NCI-H524 (cell line): ENCODE measurements around the gene RGPD5.
"Not testable (repeated sequence)": the region's sequence is repeated elsewhere in the genome, so short reads cannot be mapped to it uniquely, and the experiment has no call there.

Experiments used
- DNase-seq, 2 experiments: peaks; one replicate each; lab custom pipeline; 2025; lab: John Stamatoyannopoulos, UW

RGPD5 gene

DNA sequence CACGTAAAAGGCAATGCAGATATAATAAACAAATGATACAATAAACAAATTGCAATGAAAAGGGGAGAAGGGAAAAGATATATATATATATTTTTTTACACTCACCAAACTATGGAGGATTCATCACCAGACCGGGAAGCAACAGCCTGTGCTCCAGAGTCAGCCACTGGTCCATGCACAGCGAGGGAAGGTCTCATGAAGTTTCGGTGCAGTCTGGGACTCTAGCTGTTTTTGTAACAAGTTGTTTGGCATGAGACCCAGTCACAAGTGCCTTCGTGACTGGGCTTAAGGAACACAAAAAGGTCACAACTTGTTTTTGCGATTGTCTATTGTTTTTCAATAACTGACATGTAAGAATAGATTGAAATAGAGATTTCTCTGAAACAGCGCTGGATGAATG, 99.6 kb downstream of the RGPD5 start:
- DNase-seq = not testable (repeated sequence)

GRCh38 chr2:109894141-109894540, 100.0 kb downstream of the RGPD5 start:
- not testable (repeated sequence) for DNase-seq

GRCh38 chr2:109895090-109895869, 101.2 kb downstream of the RGPD5 start:
- DNase-seq = not testable (repeated sequence)

GRCh38 chr2:109896212-109896611, 102.1 kb downstream of the RGPD5 start:
- not testable (repeated sequence) for DNase-seq

DNA sequence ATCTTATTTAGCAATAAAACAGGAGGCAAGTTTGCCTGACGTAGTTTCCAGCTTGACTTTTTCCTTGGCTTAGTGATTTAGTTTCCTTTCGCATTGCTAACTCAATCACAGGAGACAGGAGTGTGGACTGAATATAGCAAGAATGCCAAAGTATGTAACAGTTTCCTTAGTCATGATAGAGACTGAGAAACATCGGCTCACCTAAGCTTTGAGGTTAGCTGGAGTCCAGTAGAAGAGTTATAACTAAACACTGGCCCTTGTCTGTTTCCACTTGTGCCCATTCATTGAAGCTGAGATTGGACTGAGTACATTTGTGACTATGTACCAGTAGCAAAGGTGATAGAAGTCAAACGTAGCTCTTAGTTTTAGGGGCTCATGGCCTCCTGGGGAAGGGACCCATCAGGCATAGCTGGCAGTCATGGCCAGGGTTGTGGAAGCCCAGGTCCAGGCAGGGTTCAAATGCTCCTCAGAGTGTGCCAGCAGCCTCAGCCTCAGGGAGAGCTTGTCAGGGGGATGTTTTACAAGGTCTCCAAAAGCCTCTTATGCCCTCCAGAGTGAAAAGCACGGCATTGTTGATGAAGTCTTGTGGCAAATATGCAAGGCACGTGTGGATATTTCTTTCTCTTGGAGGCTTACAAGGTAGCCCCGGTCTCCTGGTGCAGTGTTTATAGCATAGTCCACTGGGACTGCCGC, 103.8 kb downstream of the RGPD5 start:
- not testable (repeated sequence) for DNase-seq

DNA sequence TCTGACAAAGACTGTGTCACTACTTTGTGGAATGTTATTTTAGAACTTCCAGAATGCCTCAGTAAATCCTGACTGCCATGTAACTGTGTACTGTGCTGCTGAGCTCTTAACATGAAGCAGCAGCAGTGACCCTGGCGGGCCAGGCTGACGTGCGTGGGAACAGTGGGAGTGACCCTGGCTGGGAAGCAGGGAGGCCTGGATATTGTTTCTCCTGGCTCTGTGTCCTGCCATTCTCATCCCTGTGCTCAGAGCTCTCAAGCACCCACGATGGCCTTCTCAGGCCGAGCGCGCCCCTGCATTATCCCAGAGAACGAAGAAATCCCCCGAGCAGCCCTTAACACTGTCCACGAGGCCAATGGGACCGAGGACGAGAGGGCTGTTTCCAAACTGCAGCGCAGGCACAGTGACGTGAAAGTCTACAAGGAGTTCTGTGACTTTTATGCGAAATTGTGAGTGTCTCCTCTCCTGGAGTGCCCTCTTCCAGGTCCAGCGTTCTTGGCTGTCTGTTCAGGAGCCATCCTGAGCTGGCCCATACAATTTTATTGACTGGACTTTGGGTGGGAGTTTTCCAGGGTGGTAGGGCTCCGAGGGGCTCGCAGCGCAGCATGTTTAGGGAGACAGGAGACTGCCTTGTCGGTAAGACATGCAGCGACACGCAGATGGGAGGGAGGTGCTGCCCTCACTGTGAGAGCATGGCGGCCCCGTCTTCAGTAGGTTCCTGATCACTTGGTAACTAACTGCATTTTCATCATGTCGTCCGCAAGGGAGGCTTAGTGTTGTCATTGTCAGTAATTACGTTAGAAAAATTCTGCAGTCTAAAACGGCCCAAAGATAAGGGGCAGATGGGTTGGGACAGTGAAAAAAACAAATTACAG, 104.6 kb downstream of the RGPD5 start, which contains the start of gene LIMS3:
Gene LIMS3, plus strand, starts transcription at position 227 of the 875 bp plus-strand sequence. Its CDS starts 41 bp downstream, at position 268.
- not testable (repeated sequence) for DNase-seq

- not testable (repeated sequence) for DNase-seq
Measured at GRCh38 chr2:109905796-109906195, 111.7 kb downstream of the RGPD5 start.
